Middle frontal gyrus (tissue), 1 donor: ENCODE measurements around the gene MARCHF9.

Experiments
- DNase-seq: peaks from one replicate; pipeline ENCODE4 v3.0.0-alpha.2; 2015; ENCODE audit warnings: low spot score; ENCODE audit errors: extremely low spot score

The MARCHF9 gene

GRCh38 chr12:57737467-57738460 lies 17.1 kb upstream of the MARCHF9 start:
- no peak for DNase-seq

DNA sequence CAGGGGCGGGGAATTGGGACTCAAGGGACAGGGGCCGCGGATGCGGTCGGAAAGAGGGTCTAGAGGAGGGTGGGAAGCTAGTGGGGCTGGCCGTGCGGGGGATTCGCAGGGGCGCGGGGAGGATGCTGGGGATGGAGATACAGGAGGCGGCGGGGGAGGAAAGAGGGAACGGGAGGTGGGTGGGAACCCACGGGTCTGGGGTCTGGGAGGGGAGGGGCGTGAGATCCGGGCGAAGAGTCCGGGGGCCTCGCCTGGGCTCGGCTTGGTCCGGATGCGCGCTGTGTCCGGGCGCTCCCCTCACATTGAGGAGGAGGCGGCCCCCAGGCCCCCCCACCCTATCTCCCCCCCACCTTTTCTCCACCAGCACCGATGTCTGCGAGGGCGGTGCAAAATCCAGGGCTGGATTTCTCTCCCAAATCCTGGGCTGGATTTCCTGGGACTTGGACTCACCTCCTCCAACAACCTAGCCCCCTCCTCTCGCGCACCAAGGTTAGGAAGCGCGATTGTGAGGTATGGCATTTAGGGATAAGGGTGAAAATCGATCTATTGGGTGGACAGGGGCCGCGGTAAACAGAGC lies 16.2 kb upstream of the MARCHF9 start, which contains the start of gene AGAP2:
AGAP2 (minus strand) TSS at position 82 of the 577 bp plus-strand sequence. CDS start 496 bp downstream, outside the sequence.
- peak; percentile 48 for DNase-seq

DNA sequence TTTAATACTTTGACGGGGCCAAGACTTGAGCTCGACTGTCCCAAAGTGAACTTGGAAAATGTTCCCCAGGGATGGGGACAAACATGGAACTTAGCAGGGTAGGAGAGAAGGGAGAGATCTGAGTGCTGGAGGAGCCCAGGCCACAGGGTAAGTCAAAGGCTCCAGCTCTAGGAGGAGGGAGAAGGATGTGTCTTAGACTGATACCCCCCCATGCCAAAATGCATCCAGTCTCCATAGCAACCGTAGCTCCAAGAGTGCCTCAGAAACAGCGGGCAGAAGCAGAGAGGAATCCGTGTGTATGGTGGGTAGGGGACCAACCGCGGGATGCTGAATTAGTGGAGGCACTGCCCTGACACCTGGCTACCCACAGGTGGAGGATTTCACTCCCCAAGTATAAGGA lies 15.5 kb upstream of the MARCHF9 start:
- DNase-seq: no peak

DNA sequence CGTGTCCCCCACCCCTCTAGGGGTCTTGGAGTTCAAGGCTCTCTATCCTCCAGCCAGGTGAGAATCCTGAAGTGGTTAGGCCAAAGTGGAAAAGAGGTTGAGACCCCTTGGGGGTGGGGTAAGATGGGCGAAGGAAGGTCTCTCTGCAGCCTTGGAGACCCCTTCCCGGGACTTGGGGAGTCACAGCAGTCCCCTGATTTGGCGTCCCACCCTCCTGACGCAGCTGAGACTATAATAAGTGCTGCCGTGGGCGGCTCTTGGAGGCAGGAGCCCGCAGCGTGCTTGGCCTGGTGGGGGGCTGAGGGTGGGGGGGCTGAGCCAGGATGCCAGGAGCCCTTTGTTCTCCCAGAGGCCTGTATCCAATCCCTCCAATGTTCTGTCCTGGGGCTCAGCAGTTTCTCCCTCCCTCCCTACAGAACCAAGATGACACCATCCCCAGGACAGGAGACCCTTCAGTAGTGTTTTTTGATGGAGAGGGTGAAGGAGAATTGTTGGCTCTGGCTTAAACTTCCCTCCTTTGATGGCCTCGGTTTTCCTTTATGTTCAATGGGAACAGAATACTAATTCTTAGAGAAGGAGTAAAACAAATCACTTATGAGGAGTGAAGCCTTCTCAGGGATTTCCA lies 14.9 kb upstream of the MARCHF9 start:
- no peak for DNase-seq

DNA sequence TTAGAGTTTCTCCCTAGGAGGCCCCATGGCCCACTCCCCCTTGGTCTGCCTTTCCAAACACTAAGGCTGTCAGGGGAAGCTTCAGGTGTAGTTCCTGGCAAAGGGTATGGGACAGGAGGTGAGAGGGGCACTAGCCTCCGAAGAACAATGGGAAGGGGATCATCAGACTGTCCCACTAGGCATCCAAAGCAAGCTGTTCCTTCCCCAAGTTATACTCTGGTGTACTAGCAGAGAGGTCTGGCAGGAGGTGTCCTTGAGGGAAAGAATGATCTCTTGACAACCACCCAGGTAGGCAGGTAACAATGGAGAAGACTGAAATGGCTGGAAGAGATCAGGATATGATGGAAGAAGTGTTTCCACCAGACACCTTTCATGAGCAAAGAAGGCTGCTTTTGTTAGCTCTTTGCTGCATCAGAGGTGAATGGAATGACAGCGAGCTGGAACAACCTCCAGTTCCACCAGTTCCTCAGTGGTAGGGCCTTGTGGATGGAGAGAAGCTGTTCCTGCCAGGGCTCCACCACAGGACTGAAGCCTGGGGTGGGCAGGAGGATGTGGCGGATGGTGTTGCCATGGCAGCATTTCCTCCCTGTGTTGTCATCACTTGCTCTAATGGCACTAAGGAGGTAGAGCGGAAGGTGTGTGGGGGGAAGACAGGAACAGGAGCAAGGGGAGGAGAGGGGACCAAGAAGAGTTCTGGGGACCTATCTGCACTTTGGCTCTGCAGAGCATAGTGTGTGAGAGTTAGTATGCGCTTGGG lies 14.1 kb upstream of the MARCHF9 start:
- DNase-seq: no peak

DNA sequence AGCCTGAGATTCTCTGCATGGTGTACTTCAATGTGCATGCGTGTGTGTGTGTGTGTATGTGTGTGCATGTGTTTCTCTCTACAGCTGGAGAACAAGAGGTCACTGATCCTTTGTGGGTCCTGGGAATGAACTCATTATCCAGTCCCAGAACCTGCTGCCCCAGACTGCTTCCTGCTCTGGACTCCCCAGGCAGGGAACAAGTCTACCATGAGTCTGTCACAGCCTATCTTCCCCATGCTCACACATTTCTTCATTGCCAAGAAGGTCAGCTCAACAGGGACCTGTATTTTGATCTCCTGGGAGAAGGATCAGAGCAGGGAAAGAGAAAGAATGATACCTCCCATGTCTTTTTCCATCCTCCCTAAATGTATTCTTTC lies 13.5 kb upstream of the MARCHF9 start:
- no peak for DNase-seq

DNA sequence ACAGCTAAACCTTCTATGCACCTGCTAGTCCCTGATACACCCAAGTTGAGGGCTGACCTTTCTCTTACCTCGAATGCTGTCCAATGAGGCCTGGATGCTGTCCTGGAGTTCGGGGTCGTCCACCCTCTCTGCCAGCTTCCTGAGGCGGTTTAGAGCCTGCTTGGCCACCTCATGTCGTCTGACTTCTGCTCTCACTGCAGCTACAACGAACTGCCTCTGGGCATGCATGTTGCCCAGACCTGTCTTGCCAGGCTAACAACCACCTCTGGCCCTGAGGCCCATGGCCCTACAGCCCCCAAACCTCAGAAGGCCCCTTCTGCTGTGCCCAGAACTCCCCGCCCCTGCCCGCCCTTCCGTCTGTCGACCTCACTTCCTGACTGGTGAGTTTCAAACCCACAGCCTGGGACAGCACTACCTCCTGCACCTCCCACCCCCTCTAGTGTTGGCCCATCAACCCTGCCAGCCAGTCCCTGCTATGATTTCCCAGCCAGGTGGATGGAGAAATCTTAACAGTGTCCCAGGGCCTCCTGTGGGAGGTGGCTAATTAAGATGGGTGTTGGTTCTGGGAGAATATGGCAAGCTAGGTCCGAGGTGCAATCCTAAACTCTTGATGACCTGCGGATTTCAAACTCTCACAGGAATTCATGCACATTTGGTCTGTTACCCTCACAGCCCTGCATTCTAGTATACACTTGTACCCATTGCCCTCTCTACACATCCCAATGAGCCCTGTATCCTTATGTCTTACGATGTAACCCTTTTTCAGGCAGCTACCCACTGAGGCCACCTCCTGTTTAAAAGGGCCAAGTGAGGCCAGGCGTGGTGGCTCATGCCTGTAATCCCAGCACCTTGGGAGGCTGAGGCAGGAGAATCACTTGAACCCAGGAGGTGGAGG lies 12.8 kb upstream of the MARCHF9 start:
- no peak for DNase-seq

DNA sequence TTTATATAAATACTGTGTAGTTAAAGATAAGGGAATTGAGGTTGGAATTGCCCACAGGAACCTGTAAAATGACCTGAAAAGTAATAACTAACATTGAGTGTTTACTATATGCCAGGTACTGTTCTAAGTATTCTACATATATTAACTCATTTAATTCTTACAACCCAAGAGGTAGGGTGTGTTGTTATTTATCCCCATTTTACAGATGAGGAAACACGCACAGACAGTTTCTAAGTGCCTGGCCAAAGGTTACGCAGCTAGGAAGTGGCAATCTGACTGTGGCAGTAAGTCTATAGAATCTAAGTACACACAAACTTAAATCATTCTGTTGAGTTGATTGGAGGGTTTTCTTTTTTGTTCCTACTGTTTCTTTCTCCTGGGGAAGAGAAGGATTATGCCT lies 11.1 kb upstream of the MARCHF9 start:
- no peak for DNase-seq

DNA sequence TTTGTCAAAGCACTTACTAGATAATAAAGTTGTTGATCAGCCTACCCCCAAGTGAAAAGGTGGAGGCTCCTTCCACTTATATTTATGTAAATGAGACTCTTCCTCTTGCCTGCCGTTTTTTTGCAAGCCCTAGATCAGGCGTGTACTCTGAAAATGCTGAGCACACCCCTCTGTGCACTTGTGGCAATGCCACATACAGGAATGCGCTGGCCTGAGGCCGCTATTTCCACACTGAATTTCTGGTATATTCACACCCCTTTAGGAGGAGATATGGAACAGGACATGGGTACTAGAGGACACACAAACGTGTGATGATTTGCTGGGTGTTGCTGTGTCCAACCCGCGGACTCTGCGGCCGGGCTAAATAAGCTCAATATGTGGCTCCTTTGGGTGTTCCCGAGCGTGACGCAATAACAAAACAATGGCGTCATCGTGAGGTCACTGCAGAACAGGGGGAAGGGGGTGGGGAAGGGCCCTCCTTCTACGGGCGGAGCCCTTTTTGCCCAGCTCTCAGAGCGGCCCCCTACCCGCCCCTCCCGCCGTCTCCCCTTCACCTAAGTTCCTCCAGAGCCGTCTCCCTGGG lies 10.6 kb upstream of the MARCHF9 start:
- no peak for DNase-seq

DNA sequence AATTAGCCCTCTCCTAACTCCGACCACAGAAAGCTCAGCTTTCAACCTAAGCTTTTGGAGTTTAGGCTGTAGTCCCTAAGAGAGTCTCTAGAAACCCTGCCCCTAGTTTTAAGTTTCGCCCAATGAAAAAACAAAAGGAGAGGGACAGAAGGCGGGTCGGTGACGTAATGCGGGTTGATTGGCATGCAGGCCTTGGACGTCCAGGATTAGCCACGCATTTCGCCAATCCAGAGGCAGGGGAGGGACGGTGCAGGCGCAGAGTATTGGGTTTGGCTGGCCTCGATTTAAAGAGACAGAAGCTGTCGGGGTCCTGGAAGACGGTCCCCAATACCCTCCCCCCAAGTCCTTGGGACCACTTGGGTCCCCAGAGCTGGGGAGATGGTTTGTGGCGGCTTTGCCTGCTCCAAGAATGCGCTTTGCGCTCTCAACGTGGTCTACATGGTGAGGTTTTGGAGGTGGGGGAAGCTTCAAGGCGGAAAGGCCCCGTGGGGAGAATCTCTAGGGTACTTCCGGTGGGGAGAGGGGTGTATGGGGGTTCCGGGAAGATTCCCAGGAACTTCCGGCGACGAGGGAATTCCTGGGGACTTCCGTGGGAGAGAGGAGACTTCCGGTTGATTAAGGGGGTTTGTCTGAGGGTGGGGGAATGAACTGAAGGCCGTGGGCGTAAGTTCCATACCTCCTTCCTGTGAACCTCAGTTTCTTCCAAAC lies 10.0 kb upstream of the MARCHF9 start, which contains the start of gene TSPAN31:
TSPAN31 (plus strand) TSS at position 263 of the 708 bp plus-strand sequence; CDS start at position 379, 116 bp downstream.
- peak; percentile 97 for DNase-seq

DNA sequence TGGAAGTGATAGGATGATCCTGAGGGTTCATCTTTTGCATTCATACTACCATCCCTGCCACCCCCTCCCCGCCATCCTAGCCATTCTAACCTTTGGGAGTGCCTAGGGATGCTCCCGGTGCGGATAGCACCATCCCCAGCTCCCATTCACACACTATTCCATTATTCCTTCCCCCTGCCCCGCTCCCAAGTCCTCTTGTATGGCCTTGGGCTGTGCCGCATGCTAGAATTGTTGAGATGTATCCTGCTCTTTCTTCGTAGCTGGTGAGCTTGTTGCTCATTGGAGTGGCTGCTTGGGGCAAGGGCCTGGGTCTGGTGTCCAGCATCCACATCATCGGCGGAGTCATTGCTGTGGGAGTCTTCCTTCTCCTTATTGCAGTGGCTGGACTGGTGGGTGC lies 9.4 kb upstream of the MARCHF9 start:
- DNase-seq: no peak

- no peak for DNase-seq
These were observed 8.9 kb upstream of the MARCHF9 start for GRCh38 chr12:57746025-57746424.

- DNase-seq: no peak
These were observed 5.8 kb upstream of the MARCHF9 start for GRCh38 chr12:57749061-57749460.

GRCh38 chr12:57750561-57751431 lies 4.1 kb upstream of the MARCHF9 start:
- DNase-seq: no peak

GRCh38 chr12:57751432-57751787 lies 3.5 kb upstream of the MARCHF9 start:
- DNase-seq: no peak

GRCh38 chr12:57751788-57752667 lies 2.9 kb upstream of the MARCHF9 start, which contains the start of gene CDK4:
CDK4 (minus strand) TSS chr12:57752310; CDS start chr12:57751717, 593 bp downstream.
- DNase-seq: peak; percentile 100

GRCh38 chr12:57752668-57753000 lies 2.3 kb upstream of the MARCHF9 start:
- DNase-seq: no peak
